ENCODE measurements around the gene TRMT6. TPM values are rescaled to one million over a fixed set of nuclear protein-coding genes. Genes with fewer than 3 reads are reported as not detected.
A peak's percentile ranks its signal among the peaks of the same experiment; 100 is the strongest.

Gene TRMT6
- total RNA-seq, 4 donors from 2014 or later, result 16.5 to 27.5 (median 19.0) TPM

DNA sequence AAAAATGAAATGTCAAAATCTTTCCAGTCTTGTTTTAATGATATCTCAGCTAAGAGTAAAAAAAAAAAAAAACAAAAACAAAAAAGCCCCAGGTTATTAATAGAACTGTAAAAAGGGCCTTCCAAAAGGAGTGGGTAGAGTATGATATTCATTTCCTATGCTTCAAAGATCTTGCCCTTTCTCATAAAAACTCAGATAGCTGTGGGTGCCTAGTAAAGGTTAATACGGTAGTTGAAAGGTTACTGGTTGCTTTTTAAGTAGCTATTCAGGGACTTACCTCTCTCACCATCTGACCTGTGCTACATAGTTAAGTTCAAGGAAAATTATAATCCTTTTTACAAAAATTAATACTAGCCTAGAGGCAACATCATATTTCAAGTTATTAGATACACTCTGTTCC, 14.9 kb downstream of the TRMT6 start:
- no peak for DNase-seq
- intact Hi-C loops (cut with DNase I; ENCODE audit: low total_unique reads) (loop anchor here (10.0 kb wide), 1 partner anchor 381 kb away; no protein-coding TSS in a partner anchor), in situ Hi-C loops (cut with MboI; ENCODE audit: low sequenced_read_pairs in 4 of 4) (loop anchor here in 3 of 4 donors (10.0 to 25.0 kb wide), 2 partner anchors 391 to 398 kb away; no protein-coding TSS in a partner anchor)
- H3K36me3 ChIP-seq, result peaks cover 0 to 32% of the 10 kb centered on the region in 2 donors
- no peaks in the 10 kb centered on the region for H3K9me3 ChIP-seq
- H3K4me3 ChIP-seq, result no peak overlapping the region
- ATAC-seq, result no peak
- H3K27me3 ChIP-seq, result no peaks in the 10 kb centered on the region
- TF ChIP-seq, protein P1, sequence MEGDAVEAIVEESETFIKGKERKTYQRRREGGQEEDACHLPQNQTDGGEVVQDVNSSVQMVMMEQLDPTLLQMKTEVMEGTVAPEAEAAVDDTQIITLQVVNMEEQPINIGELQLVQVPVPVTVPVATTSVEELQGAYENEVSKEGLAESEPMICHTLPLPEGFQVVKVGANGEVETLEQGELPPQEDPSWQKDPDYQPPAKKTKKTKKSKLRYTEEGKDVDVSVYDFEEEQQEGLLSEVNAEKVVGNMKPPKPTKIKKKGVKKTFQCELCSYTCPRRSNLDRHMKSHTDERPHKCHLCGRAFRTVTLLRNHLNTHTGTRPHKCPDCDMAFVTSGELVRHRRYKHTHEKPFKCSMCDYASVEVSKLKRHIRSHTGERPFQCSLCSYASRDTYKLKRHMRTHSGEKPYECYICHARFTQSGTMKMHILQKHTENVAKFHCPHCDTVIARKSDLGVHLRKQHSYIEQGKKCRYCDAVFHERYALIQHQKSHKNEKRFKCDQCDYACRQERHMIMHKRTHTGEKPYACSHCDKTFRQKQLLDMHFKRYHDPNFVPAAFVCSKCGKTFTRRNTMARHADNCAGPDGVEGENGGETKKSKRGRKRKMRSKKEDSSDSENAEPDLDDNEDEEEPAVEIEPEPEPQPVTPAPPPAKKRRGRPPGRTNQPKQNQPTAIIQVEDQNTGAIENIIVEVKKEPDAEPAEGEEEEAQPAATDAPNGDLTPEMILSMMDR (IDR thresholded peaks at IDR 0.05 in 4 of 5, conservative IDR thresholded peaks at IDR 0.05 in 1 of 5), result no peak
- TF ChIP-seq POLR2A (IDR thresholded peaks at IDR 0.05), result no peak
- no peaks in the 10 kb centered on the region for H3K4me1 ChIP-seq
- H3K27ac ChIP-seq, result no peak overlapping the region

DNA sequence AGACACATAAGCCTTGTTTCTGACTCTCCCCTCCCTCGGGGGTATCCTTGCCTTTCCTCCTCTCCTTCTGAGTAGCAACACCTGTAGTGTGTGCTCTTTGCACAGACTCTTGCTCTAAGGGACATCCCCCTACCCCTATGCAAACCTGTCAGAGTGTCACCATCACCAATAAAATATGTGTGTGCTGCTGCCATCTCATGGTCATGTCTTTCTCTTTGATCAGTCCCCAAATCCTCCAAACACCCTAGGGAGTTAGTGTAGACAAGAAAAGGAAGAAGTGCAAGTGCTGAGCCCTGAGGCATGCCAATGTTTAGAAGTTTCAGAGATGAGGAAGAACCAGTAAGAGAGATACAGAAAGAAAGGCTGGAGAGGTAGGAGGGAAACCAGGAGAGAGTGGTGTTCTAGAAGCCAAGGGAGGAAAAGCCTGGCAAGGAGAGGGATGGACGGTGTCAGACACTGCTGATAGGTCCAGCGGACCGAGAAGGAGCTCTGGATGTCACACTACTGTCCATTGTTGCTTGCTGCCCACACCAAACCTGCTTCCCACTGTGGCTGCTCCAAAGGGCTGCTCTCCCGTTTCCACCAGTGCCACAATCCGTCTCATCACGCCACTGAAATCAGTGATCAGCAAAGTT, 16.4 kb downstream of the TRMT6 start:
- no peaks in the 10 kb centered on the region for H3K27me3 ChIP-seq
- no peak overlapping the region for H3K4me3 ChIP-seq
- DNase-seq (no peak), ATAC-seq (peak; percentile 64 to 75)
- H3K27ac ChIP-seq, result no peak overlapping the region
- in situ Hi-C loops (cut with MboI; ENCODE audit: low sequenced_read_pairs in 4 of 4), result loop anchor here in 3 of 4 donors (10.0 to 25.0 kb wide), 2 partner anchors 389 to 397 kb away; no protein-coding TSS in a partner anchor
- H3K36me3 ChIP-seq, result peaks cover 0 to 17% of the 10 kb centered on the region in 2 donors
- H3K9me3 ChIP-seq, result no peaks in the 10 kb centered on the region
- intact Hi-C loops (cut with DNase I; ENCODE audit: low total_unique reads), result loop anchor here (5.0 to 10.0 kb wide), 3 partner anchors 112 to 379 kb away; no protein-coding TSS in a partner anchor
- H3K4me1 ChIP-seq, result no peaks in the 10 kb centered on the region
- TF ChIP-seq POLR2A (IDR thresholded peaks at IDR 0.05), result no peak
- TF ChIP-seq, protein P1 (IDR thresholded peaks at IDR 0.05 in 4 of 5, conservative IDR thresholded peaks at IDR 0.05 in 1 of 5), result peak in 4 of 5 experiments; percentile 21 to 38 (median 28)

DNA sequence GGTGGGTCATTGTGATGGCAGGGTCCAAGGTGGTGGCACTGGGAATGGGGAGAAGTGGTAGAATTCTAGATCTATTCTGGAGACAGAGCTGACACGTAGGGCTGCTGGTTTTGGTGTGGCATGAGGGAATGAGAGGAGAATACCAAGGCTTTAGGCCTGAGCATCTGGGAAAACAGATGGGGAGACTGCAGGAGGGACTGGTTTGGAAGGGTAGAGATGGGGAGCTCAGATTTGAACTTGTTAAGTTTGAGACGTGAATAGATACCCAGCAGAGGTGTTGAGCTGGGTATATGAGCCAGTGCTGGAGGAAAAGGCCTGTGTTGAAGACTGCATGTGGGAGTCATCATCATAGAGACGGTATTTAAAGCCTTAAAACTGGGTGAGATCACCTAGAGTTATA, 17.5 kb downstream of the TRMT6 start:
- Histone ChIP-seq H3K9me3 (no peaks in the 10 kb centered on the region), H3K27me3 (no peaks in the 10 kb centered on the region), H3K4me1 (no peaks in the 10 kb centered on the region), H3K27ac (no peak overlapping the region), H3K4me3 (no peak overlapping the region), H3K36me3 (peaks cover 0 to 6% of the 10 kb centered on the region in 2 donors)
- in situ Hi-C loops (cut with MboI; ENCODE audit: low sequenced_read_pairs in 4 of 4), result loop anchor here in 3 of 4 donors (10.0 to 25.0 kb wide), 2 partner anchors 388 to 395 kb away; no protein-coding TSS in a partner anchor
- TF ChIP-seq, protein P1 (IDR thresholded peaks at IDR 0.05 in 4 of 5, conservative IDR thresholded peaks at IDR 0.05 in 1 of 5), result no peak
- no peak for TF ChIP-seq POLR2A (IDR thresholded peaks at IDR 0.05)
- intact Hi-C loops (cut with DNase I; ENCODE audit: low total_unique reads), result loop anchor here (5.0 to 10.0 kb wide), 3 partner anchors 110 to 378 kb away; no protein-coding TSS in a partner anchor
- DNase-seq (no peak), ATAC-seq (no peak)

DNA sequence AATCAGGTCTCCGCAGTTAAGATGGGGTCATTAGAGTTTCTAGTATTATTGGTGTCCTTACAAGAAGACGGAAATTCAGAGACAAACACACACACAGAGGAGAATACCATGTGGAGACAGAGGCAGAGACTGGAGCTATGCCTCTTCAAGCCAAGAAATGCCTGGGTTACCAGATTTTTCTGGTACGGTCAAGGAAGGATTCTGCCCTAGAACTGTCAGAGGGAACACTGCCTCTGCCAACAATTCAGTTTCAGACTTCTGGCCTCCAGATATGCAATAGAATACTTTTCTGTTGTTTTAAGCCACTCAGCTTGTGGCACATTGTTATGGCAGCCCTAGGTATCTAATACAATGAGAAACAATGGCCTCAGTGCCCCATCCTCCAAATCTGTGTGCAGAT, 18.9 kb downstream of the TRMT6 start:
- Histone ChIP-seq H3K4me1 (no peaks in the 10 kb centered on the region), H3K9me3 (no peaks in the 10 kb centered on the region), H3K27ac (no peak overlapping the region), H3K27me3 (no peaks in the 10 kb centered on the region), H3K4me3 (no peak overlapping the region), H3K36me3 (no peaks in the 10 kb centered on the region)
- TF ChIP-seq, protein P1 (IDR thresholded peaks at IDR 0.05 in 4 of 5, conservative IDR thresholded peaks at IDR 0.05 in 1 of 5), result no peak
- TF ChIP-seq POLR2A (IDR thresholded peaks at IDR 0.05), result no peak
- in situ Hi-C loops (cut with MboI; ENCODE audit: low sequenced_read_pairs in 4 of 4), result loop anchor here in 3 of 4 donors (10.0 to 25.0 kb wide), 2 partner anchors 387 to 394 kb away; no protein-coding TSS in a partner anchor
- DNase-seq (no peak), ATAC-seq (no peak)
- intact Hi-C loops (cut with DNase I; ENCODE audit: low total_unique reads), result loop anchor here (5.0 to 10.0 kb wide), 3 partner anchors 109 to 377 kb away; no protein-coding TSS in a partner anchor
